CMK (cell line): ENCODE measurements around the gene TSPAN18.

Source experiments
- DNase-seq: peaks from one replicate; pipeline ENCODE4 v3.0.0-alpha.2; 2010; ENCODE audit warnings: low read depth

Gene TSPAN18

DNA sequence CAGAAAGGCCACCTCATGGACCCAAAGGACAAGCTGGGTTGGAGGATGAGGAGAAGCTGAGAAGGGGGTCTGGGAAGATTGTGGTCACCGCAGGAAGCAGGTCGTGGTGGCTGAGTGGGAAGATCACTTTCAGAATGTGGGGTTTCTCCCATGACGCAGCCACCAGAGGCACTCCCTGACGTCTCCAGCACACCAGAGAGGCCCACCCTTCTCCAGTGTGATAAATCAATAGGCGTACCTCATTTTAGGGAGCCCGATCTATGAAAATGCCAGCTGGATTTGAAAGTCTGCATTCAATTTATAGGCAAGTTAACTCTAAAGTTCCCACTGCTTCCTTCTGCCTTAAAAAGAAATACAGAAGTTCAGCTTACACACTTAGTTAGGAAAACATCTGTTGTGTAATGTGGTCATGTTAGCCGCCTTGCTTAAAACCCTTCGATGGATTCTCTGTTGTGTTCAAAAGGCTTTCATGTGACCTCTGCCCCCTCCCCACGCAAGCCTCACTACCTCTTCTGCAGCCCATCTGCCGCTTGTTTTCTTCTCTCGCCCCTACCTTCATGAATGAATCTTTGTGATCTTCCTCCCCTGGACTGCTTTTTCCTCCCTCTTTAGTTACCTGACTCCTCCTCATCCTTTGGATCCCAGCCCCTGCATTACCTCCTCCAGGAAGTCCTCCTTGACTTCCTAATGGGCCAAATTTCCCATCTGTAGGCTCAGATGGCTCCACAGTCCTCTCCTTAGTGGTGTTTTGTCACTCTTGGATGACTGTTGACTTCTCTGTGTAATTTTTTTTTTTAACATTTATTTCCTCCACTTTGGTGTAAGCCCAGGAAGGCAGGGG, 10.7 kb downstream of the TSPAN18 start:
- DNase-seq: no peak

GRCh38 chr11:44738791-44739190, 12.0 kb downstream of the TSPAN18 start:
- DNase-seq: no peak

DNA sequence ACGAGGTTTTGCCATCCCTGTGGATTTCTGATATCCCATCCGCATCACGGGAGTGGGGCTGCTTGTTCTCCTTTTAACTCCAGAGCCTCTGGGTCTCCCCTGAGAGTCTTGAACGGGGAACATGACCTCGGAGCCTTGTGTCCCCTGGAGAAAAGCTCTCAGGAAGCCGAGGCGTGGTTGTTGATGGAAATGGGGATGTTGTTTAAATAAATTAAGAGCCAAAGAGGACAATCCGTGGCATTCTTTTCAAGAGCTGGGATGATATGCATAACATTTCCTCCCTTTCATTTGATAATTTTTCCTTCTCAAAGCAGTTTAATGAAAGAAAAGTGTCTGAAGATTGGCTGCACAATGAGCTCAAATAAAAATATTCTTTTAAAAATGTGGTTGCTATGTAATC, 14.2 kb downstream of the TSPAN18 start:
- no peak for DNase-seq

GRCh38 chr11:44741976-44742375, 15.2 kb downstream of the TSPAN18 start:
- DNase-seq: no peak

GRCh38 chr11:44742508-44743246, 15.9 kb downstream of the TSPAN18 start:
- DNase-seq: no peak

DNA sequence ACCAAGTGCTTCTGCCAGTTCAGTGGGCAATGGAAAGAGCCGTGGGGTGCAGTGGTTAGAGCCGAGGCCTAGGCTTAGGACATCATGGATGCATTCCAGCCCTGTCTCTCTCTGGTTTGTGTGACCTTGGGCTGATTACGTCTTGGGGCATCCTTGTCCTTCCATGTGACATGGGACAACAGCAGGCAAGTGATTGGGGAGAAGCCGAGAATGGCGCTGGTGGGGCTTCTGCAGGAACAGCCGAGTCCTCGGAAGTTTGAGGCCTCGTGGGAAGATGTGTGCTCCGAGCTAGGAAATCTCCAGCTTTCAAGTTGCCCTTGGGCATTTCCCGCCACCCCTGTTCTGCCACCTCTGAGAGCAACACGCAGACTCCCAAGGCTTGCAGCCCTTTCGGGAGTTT, 16.6 kb downstream of the TSPAN18 start:
- DNase-seq: no peak

DNA sequence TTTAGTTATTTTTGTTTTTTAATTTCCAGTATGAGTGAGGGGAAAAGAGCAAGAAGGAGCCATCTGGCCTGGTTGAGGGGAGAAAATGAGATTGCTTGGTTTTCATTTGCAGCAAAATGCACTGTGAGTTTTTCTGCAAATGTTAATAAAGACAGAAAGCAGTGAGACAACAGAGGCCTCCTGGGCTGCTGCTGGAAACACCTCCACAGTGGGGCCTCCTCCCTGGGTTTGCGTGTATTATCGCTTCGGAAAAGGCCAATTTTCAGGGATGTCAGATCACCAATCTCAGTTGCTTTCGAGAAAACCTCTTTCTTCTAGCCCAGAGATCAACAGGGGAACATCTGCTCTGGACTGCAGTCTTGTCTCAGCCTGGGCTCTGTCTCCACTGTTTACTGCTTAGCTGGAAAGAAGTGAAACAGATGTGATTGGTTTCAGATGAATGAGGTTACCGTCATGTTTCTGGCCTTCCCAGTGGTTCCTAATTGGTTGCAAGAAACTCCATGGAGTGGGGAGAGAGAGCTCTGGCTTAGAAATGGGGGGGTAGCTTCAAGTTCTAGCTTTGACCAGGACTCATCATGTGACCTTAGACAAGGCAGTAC, 17.3 kb downstream of the TSPAN18 start:
- no peak for DNase-seq

- no peak for DNase-seq
Observed at GRCh38 chr11:44746894-44747293, 20.1 kb downstream of the TSPAN18 start.

DNA sequence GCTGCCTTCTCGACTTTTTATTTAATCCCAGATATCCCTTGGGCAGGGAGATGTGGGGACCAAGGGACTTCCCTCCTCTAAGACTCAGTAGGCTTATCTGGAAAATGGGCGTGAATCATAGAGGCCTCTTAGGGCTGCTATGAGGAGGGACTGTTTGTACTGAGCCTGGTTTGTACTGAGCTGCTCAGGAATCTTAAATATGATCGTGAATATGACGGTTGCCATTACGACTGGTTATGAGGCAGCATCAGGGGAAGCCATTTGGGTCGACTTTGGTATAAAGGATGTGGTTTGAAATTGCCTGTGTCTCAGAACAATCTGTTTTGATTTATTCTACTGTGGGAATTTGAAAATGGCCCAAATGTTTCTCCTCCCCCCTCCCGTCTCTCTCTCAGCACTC, 20.6 kb downstream of the TSPAN18 start:
- DNase-seq: no peak

DNA sequence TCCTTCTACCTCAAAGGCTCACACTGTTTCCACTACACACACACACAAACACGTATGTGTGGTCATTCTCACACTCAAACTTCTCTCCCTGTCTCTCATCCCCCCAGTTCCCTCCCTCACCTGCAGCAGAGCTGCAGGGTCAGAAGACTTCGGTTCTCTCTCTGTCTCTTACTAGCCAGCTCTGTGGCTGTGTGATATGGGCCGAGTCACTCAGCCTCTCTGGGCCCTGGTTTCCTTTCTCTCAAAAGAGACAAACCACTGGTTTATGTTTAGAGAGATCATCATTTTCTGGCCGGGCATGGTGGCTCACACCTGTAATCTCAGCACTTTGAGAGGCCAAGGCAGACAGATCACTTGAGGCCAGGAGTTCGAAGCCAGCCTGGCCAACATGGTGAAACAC, 21.1 kb downstream of the TSPAN18 start:
- no peak for DNase-seq

DNA sequence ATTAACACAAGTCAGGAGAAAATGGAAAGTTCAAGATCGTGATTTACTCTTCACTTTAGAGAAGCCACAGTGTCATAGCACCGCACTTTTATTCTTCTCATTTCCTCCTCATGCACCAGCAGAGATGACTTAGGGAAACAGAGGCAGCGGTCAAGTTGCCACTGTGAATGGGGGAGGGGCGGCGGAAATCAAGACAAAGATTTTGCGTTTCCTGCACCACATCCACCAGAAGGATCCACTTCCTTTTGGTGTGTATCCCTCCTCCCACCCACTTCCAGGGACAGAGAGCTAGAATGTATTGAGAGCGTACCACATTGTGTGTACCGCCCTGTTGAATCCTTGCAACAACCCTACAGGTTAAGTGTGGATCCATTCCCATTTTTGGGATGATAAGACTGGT, 21.8 kb downstream of the TSPAN18 start:
- no peak for DNase-seq

- no peak for DNase-seq
Observed at GRCh38 chr11:44749189-44749588, 22.4 kb downstream of the TSPAN18 start.

GRCh38 chr11:44750551-44751465, 24.0 kb downstream of the TSPAN18 start:
- no peak for DNase-seq

DNA sequence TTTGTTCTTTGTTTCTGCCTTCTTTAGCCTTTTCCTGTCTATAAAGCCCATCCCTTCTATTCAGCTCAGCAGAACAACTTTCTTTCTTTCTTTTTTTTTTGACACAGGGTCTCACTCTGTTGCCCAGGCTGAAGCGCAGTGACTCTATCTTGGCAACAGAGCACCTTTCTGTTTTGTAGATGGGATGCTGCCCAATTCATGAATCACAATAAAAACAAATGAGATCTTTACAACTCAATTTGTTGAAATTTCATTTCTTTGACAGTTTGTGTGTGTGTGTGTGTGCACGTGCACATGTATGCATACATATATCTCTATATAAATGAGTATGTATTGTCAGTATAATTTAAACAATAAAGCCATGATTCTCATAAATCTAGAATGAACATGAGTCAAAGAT, 25.5 kb downstream of the TSPAN18 start:
- no peak for DNase-seq

GRCh38 chr11:44752713-44753112, 26.0 kb downstream of the TSPAN18 start:
- no peak for DNase-seq

- DNase-seq: no peak
Observed at GRCh38 chr11:44753961-44754645, 27.3 kb downstream of the TSPAN18 start.

GRCh38 chr11:44754876-44755555, 28.3 kb downstream of the TSPAN18 start:
- DNase-seq: no peak

DNA sequence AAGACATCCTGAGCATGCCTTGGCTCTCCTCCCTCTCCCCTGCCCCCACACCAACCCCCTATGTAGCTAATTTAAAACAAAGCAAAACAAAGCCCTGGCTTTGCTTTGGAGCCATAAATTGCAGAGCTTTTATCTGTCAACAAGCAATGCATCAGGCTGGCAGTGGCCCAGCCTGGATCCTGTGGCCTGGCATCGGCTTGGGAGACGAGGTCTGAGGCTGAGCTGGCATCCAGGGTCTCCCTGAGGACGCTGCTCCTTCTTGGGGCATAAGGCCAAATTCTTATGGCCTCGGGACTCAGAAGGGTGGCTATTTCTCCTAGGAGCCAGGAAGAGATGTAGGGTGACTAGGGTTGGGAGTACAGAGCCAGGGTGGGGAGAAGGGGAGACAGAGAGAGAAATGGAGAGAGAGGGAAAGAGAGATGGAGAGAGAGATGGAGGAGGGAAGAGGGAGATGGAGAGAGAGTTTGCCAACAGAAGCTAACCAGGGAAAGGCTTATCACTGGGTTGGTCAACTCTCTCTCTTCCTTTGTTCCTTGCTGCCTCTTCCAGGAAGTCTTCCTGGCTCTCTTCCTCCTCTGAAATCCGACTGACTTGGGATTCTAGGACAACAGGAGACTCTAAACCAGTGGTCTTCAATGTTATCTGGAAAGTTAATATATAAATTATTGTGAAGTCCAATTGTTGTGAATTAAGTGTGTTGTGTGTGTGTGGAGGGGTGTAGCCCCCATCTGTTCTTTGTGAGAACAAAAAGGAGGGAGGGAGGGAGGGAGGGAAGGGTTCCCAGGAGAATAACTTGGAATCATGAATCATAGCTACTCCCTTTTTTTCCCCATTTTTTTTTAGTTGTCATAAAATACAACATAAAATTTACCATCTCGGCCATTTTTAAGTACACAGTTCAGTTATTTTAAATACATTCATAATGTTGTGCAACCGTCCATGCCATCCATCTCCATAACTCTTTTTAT, 29.1 kb downstream of the TSPAN18 start:
- DNase-seq: no peak

- DNase-seq: no peak
Observed at GRCh38 chr11:44758983-44759382, 32.2 kb downstream of the TSPAN18 start.
